Testis (tissue), 2 donors: ENCODE data around the gene NAV3.

ENCODE experiments used
- POLR2A ChIP-seq: fragments of 450-650 bp; IDR thresholded peaks from one replicate; pipeline ENCODE4 v1.6.1; 2017; ENCODE audit warnings: antibody characterized with exemption, mild to moderate bottlenecking, moderate library complexity
- TF ChIP-seq, protein P1 (sequence below), 3 experiments: fragments of 450-650 bp in 2 of 3; fragments of 200-600 bp in 1 of 3; sonication (generic) in 1 of 3; IDR thresholded peaks; one replicate each; pipeline ENCODE4 v1.5.1; 2016 to 2019; ENCODE audit warnings: antibody characterized with exemption in 3 of 3, mild to moderate bottlenecking in 2 of 3, moderate library complexity in 1 of 3

DNA sequence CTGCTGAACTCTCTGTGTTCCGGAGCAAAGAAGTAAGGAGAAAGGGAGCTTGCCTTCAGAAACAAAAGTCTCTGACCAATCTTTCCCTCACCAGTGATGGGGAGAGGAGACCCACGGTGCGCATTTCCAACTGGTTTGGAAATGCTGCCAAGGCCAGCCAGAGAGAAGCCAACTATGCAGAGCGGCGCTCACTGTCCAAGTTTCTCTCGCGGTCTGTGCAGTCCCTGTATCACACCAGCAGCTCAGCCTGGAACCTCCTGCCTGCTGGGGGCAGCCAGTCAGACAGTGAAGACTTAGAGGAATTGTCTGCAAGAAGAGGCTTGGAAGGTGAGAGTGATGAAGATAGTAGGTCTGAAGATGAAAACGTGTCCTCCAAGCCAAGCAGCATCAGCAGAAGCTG lies 206.2 kb downstream of the NAV3 start:
- TF ChIP-seq, protein P1, sequence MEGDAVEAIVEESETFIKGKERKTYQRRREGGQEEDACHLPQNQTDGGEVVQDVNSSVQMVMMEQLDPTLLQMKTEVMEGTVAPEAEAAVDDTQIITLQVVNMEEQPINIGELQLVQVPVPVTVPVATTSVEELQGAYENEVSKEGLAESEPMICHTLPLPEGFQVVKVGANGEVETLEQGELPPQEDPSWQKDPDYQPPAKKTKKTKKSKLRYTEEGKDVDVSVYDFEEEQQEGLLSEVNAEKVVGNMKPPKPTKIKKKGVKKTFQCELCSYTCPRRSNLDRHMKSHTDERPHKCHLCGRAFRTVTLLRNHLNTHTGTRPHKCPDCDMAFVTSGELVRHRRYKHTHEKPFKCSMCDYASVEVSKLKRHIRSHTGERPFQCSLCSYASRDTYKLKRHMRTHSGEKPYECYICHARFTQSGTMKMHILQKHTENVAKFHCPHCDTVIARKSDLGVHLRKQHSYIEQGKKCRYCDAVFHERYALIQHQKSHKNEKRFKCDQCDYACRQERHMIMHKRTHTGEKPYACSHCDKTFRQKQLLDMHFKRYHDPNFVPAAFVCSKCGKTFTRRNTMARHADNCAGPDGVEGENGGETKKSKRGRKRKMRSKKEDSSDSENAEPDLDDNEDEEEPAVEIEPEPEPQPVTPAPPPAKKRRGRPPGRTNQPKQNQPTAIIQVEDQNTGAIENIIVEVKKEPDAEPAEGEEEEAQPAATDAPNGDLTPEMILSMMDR (IDR thresholded peaks at IDR 0.05), result no peak
- TF ChIP-seq POLR2A, result no peak
